ENCODE data around the gene CORO2B.

The CORO2B gene

GRCh38 chr15:68578980-68579935 lies at the start of gene CORO2B:
Gene CORO2B, plus strand, starts transcription at chr15:68578993. Its CDS starts 270 bp downstream, at chr15:68579263.
- DNase-seq = no peak

- no peak for DNase-seq
These were observed 47.2 kb upstream of the CORO2B start for GRCh38 chr15:68531387-68532179.

DNA sequence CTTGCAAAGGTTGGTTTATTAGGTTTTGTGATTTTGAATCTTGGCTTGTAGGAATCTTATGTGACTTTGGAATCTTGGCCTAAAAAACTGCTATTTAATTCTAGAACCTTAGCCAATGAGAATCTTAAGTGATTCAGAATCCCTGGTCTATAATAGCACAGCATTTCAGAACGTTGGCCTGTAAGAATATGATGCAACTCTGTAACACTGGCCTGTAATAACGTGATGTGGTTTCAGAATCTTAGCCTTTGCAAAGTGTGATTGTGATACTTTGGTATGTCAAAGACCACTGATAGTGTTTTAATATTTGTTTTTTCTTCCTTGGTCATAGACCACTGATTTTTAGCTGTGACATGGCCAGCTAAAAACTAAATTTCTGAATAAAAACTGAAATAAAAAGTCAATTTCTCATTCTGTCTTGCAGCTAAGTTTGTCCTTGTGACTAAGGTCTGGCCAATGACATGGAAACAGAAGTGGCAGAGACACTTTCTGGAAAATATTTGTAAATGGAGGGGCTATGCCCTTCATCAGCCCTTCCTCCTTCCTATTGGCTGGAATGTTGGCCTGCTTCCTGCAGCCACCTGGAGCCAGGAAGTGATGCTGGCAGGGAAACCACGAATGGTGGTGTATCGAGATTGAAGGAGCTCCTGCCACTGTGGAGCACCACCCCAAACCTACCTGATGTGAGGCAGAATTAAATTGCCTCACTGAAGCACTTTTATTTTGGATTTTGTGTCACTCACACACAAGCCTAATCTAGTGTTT lies 42.3 kb upstream of the CORO2B start:
- no peak for DNase-seq

DNA sequence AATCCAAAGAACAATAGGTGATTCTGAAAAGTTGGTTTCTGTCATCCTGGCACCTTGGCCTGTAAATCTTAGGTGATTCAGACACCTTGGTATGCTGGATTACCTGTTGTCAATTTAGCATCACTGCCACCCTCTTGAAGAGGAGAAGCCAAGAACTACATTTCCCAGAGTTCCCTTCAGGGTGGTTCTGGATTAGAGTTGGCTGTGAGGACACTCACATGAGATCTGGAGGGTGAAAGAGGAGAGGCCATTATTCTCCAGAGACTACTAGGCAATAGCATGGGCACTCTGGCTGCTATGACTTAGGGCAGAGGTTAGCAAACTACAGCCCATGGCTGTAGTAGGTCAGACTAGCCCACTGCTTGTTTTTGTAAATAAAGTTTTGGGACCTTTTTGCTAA lies 41.7 kb upstream of the CORO2B start:
- DNase-seq = no peak

DNA sequence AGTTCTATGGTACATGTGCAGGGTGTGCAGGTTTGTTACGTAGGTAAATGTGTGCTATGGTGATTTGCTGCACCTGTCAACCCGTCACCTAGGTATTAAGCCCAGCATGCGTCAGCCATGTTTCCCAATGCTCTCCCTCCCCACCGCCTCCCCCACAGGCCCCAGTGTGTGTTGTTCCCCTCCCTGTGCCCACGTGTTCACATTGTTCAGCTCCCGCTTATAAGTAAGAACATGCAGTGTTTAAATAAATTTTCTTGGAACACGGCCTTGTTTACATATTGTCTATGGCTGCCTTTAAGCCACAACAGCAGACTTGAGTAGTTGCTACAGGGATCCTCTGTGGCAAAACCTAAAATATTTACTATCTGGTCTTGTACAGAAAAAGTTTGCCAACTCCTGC lies 41.3 kb upstream of the CORO2B start:
- DNase-seq = no peak

DNA sequence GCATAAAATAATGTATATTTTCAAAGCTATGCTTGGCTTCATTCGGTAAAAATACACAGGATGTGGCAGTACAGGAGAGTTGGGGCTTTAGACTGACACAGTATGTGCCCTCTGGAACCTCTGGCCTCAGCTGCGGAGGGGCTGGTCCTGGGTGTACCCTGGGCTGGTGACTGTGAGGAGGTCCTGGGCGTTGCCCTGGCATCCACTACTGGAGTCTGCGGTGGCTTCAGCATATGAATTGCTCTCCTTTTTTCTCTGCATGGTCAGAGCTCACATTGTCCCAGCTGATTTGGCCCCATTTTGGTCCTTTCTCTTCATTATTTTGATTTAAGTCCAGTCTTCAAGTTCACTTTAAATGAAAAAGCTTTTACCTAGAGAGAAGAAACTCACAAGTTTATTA lies 40.5 kb upstream of the CORO2B start:
- DNase-seq = no peak

GRCh38 chr15:68541743-68542142 lies 37.0 kb upstream of the CORO2B start:
- DNase-seq = no peak

GRCh38 chr15:68542348-68542747 lies 36.4 kb upstream of the CORO2B start:
- DNase-seq = no peak

- DNase-seq = no peak
These were observed 36.0 kb upstream of the CORO2B start for GRCh38 chr15:68542771-68543164.

DNA sequence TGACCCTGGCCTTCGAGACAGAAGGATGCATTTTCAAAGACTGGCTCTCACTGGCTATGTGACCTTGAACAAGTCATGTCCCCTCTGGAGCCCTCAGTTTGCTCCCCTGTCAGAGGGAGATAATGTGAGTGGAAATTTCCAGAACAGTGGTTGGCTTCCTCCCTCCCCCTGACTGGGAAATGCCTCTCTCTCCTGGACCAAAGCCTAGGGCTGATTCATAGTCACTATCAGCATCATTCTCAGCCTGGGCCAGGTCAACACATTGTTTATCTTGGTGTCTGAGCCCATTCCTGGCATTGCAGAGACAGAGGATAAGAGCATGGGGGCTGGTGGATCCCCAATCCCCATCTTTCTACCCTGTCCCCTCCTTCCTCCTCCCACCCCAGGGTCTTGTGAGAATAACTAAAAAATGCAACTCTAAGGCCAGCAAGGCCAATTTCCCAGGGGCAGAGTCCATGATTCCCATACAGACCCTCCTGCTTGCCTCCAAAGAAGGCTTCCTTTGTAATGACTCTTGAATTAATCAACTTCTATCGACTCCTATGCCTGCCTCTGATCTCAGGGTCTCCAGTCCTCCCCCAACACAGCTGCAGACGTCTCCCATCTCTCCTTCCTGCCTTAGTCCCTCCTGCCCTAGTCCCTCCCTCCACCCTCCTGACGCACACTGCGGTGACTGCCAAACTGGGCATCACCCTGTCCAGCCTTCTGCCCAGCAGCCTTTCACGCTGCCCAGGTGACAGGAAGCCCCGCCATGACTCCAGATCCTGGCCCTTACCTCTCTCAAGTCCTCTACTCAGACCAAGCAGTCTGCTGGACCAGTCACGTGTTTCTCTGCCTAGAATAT lies 35.4 kb upstream of the CORO2B start:
- DNase-seq = no peak

DNA sequence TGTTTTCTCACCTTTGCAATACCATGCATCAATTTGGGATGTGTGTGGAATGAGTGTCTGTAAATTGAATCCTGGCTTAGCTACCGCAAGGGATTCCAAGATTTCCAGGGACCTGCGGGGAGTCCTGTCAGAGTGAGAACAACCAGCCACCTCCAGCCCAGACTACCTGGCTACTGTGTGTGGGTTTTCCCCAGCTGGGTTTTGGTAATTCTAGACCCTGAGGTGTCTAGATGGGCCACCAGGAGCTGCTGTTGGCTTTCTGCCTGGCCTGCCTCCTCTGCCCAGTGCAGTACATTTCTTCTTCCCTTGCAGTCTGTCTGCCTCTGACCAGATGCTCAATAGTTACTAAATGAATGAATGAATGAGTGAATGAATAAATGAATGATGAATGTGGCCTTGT lies 32.5 kb upstream of the CORO2B start:
- no peak for DNase-seq

DNA sequence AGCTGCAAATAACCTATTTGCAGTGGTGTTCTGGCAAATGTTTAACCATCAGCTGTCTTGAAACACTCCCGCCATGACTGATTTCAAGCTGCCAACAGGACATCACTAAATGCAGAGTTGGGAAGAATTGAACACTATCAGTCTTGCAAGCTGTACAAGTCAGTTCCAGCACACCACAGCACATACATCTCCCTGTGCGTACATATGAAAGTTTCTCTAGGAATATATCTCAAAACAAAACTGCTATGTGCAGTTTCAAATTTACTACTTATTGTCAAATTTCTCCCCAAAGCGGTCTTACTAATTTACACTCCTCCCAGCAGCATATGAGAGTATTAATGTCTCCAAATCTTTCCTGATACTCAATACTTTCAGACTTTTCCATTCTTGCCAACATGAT lies 30.4 kb upstream of the CORO2B start:
- no peak for DNase-seq

DNA sequence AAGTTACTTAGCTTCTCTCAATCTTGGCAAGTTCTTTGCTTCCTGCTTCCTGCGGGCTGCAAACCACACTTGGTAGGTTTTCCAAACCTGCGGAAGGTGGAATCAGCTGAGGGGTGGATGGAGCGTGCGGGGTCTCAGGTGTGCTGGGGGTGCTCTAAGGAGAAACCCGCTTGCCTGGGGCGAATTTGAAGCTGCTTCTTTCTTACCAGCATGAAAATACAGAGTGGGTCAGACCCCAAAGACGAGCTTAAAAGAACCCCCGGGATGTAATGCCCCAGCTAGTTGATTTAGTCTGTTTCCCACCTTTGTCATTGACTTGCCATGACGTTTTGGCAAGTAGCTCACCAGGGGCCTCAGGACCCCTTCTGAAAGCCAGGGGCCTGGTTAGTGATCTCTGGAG lies 28.8 kb upstream of the CORO2B start:
- no peak for DNase-seq

DNA sequence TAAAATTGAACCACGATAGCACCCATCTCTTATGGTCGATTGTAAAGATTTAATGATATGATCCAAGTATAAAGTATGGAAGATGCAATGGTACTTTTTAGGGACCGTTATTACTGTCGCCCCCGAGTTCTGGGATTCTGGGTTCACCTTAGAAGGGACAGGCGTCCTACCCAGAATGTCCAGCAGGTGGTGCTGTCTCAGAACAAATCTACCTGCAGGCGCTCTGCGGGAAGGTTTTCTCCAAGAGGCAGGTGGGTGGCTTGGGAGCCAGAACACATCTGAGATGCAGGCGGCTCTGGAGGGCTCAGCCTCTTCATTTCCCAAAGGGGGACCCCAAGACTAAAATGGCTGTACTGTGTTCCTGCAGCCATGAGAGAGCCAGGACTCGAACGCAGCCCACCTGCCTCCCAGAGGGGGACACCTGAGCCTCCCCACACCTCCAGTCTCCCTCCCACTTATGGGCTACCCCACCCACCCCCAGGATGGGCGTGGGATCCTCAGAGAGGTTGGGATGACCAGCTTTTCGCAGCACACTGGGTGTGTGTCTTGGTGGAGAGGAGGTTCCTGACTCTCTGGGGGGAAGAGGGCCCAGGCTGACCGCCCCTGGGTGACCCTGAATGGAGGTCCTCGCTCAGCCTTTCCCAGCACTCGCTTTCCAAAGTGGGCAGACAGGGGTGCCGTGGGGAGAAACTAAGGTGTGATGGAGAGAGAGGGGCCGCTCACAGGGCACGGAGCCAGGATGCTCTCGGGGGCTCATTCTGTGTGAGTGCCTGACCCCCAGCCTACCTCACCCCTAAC lies 28.1 kb upstream of the CORO2B start:
- no peak for DNase-seq

GRCh38 chr15:68551296-68551635 lies 27.5 kb upstream of the CORO2B start:
- no peak for DNase-seq

DNA sequence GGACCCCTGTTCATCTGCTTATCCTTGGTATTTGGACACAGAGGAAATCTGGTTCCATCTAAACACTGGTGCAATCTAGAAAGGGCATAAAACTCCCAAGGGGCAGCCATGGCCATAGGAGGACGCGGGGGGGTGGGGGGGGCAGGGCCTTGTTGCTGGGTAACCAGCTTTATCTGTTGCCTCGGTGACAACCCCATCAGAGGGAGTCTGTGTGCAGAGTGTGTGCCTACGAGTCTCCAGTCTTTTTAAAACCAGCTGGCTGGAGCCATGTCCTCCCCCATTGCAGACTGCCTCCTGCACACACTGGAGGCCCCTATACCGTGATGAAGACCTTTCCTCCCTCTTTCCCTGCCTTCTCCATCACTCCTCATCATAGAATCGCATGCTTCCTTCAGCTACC lies 26.4 kb upstream of the CORO2B start:
- no peak for DNase-seq

DNA sequence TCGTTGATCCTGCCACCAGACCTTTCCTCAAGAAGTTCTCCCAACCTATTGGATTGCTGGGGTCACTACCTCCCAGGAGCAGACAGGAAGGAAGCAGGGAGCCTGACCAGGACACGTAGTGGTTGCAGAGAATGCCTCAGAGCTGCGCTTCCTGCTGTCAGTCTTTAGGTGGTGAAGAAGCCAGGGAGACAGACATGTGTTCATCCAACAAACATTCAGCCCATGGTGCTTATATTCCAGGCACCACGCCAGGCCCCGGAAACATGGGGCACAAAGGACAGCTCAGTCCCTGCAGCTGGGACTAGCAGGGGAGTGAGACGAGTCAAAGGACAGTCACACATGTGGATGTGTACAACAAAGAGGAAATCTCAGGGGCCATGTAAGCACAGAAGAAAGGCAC lies 26.0 kb upstream of the CORO2B start:
- no peak for DNase-seq

DNA sequence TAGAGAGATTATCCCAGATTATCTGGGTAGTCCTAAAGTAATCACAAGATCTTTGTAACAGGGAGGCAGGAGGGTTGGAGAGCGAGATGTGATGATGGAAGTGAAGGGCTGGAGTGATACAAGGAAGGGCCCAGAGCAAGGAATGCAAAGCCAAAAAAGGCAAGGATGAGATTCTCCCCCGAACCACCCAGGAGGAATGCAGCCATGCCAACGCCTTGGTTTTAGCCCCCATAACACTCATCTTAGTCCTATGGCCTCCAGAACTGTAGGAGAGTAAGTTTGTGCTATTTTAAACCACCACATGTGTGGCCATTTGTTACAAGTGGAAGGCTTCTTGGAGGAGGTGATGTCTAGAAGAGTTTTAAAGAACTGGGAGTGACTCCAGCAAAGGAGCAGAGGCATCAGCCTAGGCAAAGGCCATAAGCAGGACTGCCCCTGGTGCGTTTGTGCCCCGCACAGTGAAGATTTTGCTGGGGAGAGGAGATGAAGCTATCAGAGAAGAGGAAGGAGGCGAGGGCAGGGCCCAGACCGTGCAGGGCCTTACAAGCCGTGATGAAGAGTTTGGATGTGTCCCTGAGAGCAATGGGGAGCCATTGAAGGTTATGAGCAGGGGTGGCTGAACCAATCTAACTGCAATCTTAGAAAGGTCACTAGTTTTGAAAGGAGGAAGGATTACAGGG lies 25.3 kb upstream of the CORO2B start:
- DNase-seq = no peak

GRCh38 chr15:68553994-68554720 lies 24.6 kb upstream of the CORO2B start:
- DNase-seq = peak; percentile 8

All from GOT3 (cell line).